ENCODE results near the gene OR51B6. TPM values are rescaled to one million over a fixed set of nuclear protein-coding genes. Genes with fewer than 3 reads are reported as not detected.

Gene OR51B6
- total RNA-seq (2021; ENCODE audit: unreplicated experiment) (not detected), Bru-seq, nascent RNA (not detected), BruChase-seq, experiment 1, labeled RNA remaining after a 2-hour chase (not detected), BruChase-seq, experiment 2, labeled RNA remaining after a 6-hour chase (not detected)
- polyA plus RNA-seq (2012; ENCODE audit: insufficient read length): not detected
- long read RNA-seq: 0 reads

- ChIA-PET CTCF (no interaction called here), POLR2A (no interaction called here)
- TF ChIP-seq REST (IDR thresholded peaks at IDR 0.05; ENCODE audit: insufficient read depth in 1 of 2, low read depth in 2 of 2, low read length in 1 of 2) (no peak), SIN3A (IDR thresholded peaks at IDR 0.05; ENCODE audit: borderline replicate concordance, insufficient read depth, low read depth, low read length) (no peak), POLR2AphosphoS5 (IDR thresholded peaks at IDR 0.05; ENCODE audit: low read depth, low read length) (no peak), TCF7L2 (IDR thresholded peaks at IDR 0.05; ENCODE audit: low read depth, low read length) (no peak), CTCF (IDR thresholded peaks at IDR 0.05) (no peak)
- H3K27ac ChIP-seq (ENCODE audit: low read length): no peak within 1 kb of the TSS
- no peaks in the 10 kb centered on the region for H3K4me1 ChIP-seq (ENCODE audit: control insufficient read depth, insufficient read depth, low read length)
- H3K27me3 ChIP-seq (ENCODE audit: control insufficient read depth, insufficient read depth, low read length): no peaks in the 10 kb centered on the region; the same call in 1 of the 2 replicates
- in situ Hi-C loops (cut with HindIII; ENCODE audit: low pct_unique_long_range_greater_than_20kb, low sequenced_read_pairs) (no loop called here), intact Hi-C loops (cut with micrococcal nuclease; ENCODE audit: unreplicated experiment) (no loop called here)
- no peak within 1 kb of the TSS for H3K4me3 ChIP-seq (ENCODE audit: low read depth in 2 of 2, low read length in 2 of 2)
- no TSS peak for BruUV-seq (replicated peaks)
- ATAC-seq (no peak), DNase-seq (ENCODE audit: low read depth, low spot score) (no peak)
- no peaks in the 10 kb centered on the region for H3K9me3 ChIP-seq (ENCODE audit: control insufficient read depth, insufficient read depth, low read depth, low read length)
- H3K36me3 ChIP-seq (ENCODE audit: control insufficient read depth, insufficient read depth, low read length): no peaks in the 10 kb centered on the region
These were observed at the start of gene OR51B6 for GRCh38 chr11:5351208-5351607. Gene OR51B6 (plus strand): TSS chr11:5351508. CDS start chr11:5351508, 0 bp downstream.

GRCh38 chr11:5301846-5302245 is 49.5 kb upstream of the OR51B6 start, which contains the start of gene OR51B4:
Gene OR51B4 (minus strand): TSS chr11:5301946. CDS start chr11:5301946, 0 bp downstream.
- TF ChIP-seq SIN3A (IDR thresholded peaks at IDR 0.05; ENCODE audit: borderline replicate concordance, insufficient read depth, low read depth, low read length): no peak
- TF ChIP-seq REST (IDR thresholded peaks at IDR 0.05; ENCODE audit: insufficient read depth in 1 of 2, low read depth in 2 of 2, low read length in 1 of 2): no peak
- TF ChIP-seq TCF7L2 (IDR thresholded peaks at IDR 0.05; ENCODE audit: low read depth, low read length): no peak
- no peak for TF ChIP-seq POLR2AphosphoS5 (IDR thresholded peaks at IDR 0.05; ENCODE audit: low read depth, low read length)
- no peak for TF ChIP-seq CTCF (IDR thresholded peaks at IDR 0.05)
- H3K4me1 ChIP-seq (ENCODE audit: control insufficient read depth, insufficient read depth, low read length): no peaks in the 10 kb centered on the region
- in situ Hi-C loops (cut with HindIII; ENCODE audit: low pct_unique_long_range_greater_than_20kb, low sequenced_read_pairs): no loop called here
- ChIA-PET POLR2A (no interaction called here), CTCF (no interaction called here)
- BruUV-seq (replicated peaks): no TSS peak
- no peak for ATAC-seq
- intact Hi-C loops (cut with micrococcal nuclease; ENCODE audit: unreplicated experiment): no loop called here
- no peaks in the 10 kb centered on the region for H3K9me3 ChIP-seq (ENCODE audit: control insufficient read depth, insufficient read depth, low read depth, low read length)
- H3K4me3 ChIP-seq (ENCODE audit: low read depth in 2 of 2, low read length in 2 of 2): no peak within 1 kb of the TSS
- H3K27ac ChIP-seq (ENCODE audit: low read length): no peak within 1 kb of the TSS
- DNase-seq (ENCODE audit: low read depth, low spot score): no peak
- H3K27me3 ChIP-seq (ENCODE audit: control insufficient read depth, insufficient read depth, low read length): 0 out of 2 replicates have a peak, but pooled peaks cover 3% of the 10 kb centered on the region
- no peaks in the 10 kb centered on the region for H3K36me3 ChIP-seq (ENCODE audit: control insufficient read depth, insufficient read depth, low read length)
